GM19099 (cell line): Measurements from ENCODE around the gene LRRC49.

ENCODE experiments used
- POLR2A ChIP-seq: IDR thresholded peaks from 3 replicates; pipeline ENCODE4 v1.6.1; 2011; ENCODE audit warnings: low read depth; ENCODE audit not compliant: insufficient read length; ENCODE audit errors: extremely low read depth

LRRC49 gene

GRCh38 chr15:70954733-70955132 lies 62.1 kb downstream of the LRRC49 start:
- TF ChIP-seq POLR2A = no peak

- no peak for TF ChIP-seq POLR2A
Measured at GRCh38 chr15:70955151-70955550, 62.5 kb downstream of the LRRC49 start.

- TF ChIP-seq POLR2A = no peak
Measured at GRCh38 chr15:70956201-70956995, 63.8 kb downstream of the LRRC49 start.

- no peak for TF ChIP-seq POLR2A
Measured at GRCh38 chr15:70962084-70962483, 69.5 kb downstream of the LRRC49 start.

DNA sequence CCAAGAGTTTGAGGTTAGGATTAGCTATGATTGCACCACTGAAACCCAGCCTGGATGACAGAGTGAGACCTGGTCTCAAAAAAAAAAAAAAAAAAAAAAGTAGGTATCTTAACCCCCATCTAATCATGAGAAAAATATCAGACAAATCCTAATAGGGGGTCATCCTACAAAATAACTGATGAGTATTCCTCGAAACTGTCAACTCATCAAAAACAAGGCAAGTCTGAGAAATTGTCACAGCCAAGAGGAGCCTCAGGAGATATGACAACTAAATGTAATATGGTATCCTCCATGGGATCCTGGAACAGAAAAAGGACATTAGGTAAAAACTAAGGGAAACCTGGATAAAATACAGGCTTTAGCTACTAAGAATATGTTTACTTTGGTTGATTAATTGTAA lies 70.6 kb downstream of the LRRC49 start:
- TF ChIP-seq POLR2A = no peak

DNA sequence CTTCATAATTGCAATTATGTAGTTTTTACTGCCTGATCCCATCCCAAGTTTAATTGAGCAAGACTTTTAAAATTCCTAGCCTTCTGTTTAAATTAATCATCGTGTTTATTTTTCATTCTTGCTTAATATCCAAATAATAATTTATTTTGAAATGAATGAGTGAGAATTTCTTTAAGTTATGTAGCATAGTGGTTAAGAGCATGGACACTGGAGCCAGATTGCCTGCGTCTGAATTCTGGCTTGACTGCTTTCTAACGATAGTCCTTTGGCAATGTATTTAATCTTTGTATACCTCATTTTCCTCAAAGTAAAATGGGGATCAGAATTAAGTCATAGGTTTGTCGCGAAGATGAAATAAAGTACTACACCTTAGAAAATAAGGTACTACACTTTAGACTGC lies 71.4 kb downstream of the LRRC49 start:
- TF ChIP-seq POLR2A = no peak

- no peak for TF ChIP-seq POLR2A
Measured at GRCh38 chr15:70964686-70965085, 72.1 kb downstream of the LRRC49 start.

DNA sequence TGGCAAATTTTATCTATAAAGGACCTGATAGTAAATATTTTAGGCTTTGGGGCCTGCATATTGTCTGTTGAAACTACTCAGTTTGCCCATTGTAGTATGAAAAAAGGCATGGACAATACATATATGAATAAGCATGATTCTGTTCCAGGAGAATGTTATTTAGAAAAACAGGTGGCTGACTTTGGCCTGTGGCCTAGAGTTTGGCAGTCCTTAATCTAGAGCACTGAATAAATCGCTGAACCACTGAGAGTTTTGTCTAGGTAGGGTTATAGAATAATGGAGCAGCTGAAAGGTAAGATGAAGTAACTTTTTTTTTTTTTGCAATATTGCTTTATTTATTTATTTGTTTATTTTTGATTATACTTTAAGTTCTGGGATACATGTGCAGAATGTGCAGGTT lies 75.0 kb downstream of the LRRC49 start:
- TF ChIP-seq POLR2A = no peak

DNA sequence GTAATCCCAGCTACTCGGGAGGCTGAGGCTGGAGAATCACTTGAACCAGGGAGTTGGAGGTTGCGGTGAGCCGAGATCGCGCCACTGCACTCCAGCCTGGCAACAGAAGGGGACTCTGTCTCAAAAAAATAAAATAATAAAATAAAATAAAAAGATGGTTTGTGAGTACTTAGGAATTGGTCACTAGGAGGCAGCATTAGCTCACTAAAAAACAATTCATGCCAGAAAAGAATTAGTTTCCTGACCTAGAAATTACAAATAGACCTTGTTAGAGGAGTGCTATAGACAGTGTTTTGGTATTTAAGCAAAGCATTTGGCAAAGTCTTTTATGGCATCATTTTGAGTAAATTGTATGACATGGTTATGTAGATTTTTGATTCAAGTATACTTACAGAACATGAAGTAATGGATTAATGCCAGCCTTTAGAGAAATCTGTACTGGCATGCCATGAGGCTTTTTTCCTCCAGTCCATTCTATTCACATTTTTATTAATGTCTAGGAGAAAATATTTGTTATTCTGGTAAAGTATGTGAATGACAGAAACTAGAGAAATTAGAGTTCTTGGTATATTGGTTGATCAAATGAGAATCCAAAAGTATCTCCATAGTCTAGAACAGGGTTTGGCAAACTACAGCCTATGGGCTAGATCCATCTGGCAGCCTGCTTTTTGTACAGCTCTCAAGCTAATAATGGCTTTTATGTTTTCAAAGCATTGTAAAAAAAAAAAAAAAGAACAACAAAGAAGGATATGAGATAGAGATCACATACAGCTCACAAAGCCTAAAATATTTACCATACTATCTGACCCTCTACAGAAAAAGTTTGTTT lies 81.6 kb downstream of the LRRC49 start:
- no peak for TF ChIP-seq POLR2A

GRCh38 chr15:70976851-70977250 lies 84.2 kb downstream of the LRRC49 start:
- no peak for TF ChIP-seq POLR2A

DNA sequence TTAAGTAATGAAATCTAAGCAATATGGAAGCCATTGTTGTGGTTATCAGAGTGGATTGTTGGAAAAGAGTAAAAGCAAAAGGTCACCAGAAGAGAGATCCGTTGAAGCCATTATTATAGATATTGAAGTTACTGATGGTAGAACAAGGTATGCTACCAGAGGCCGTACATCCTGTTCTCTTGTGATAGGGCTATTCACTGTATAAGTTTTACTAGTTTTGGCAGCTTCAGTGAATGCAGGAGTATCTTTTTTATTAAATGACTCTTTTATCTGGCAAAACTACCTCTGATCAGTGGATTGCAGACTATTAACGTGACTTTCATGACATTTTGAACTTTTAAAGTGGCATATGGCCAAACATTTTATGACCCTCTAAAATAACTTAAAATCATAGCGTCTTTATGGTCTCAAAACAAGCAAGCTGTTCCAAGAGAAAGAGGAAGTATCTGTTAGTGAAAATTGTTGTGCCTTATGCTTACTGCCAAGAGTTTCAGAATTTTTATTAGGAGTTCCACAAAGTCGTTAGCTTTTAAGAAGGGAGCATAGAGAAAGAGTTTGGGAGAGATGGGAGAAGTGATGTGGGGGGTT lies 102.9 kb downstream of the LRRC49 start:
- TF ChIP-seq POLR2A = no peak

DNA sequence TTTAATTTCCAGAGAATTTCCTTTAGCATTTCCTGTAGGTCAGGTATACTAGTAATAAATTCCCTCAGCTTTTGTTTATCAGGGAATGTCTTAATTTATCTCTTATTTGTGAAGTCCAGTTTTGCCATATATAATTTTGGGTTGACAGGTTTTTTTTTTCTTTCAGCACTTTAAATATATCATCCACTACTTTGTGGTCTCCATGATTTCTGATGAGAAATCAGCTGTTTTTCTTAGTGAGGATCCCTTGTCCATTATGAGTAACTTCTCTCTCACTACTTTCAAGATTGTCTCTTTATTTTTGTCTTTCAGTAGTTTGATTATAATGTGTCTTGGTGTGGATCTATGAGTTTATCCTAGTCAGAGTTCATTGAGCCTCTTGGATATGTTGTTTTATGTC lies 105.7 kb downstream of the LRRC49 start:
- TF ChIP-seq POLR2A = no peak

GRCh38 chr15:71002316-71002715 lies 109.7 kb downstream of the LRRC49 start:
- TF ChIP-seq POLR2A = no peak

DNA sequence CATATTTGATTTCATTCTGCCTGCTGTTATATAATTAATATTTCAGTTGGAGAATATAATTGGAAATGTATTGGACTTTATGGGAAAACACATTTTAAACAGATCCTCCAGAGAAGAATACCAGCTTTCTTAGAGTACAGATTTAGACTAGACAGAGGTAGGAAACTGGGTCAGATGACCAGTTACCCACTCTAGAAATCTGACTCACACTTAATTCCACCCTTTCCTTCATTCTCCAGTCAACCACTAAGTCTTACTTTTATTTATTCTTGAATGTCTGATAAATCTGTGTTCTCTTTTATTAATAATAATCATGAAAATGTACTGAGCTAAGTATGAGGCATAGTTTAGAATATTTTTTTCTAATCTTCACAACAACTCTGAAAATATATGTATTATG lies 110.7 kb downstream of the LRRC49 start:
- no peak for TF ChIP-seq POLR2A

GRCh38 chr15:71005895-71006294 lies 113.3 kb downstream of the LRRC49 start:
- TF ChIP-seq POLR2A = no peak
